ENCODE results near the gene FOXP1. TPM values are rescaled to one million over a fixed set of nuclear protein-coding genes. Genes with fewer than 3 reads are reported as not detected.

The FOXP1 gene
- total RNA-seq, 1 donor from 2014 or later = 33.2 TPM

DNA sequence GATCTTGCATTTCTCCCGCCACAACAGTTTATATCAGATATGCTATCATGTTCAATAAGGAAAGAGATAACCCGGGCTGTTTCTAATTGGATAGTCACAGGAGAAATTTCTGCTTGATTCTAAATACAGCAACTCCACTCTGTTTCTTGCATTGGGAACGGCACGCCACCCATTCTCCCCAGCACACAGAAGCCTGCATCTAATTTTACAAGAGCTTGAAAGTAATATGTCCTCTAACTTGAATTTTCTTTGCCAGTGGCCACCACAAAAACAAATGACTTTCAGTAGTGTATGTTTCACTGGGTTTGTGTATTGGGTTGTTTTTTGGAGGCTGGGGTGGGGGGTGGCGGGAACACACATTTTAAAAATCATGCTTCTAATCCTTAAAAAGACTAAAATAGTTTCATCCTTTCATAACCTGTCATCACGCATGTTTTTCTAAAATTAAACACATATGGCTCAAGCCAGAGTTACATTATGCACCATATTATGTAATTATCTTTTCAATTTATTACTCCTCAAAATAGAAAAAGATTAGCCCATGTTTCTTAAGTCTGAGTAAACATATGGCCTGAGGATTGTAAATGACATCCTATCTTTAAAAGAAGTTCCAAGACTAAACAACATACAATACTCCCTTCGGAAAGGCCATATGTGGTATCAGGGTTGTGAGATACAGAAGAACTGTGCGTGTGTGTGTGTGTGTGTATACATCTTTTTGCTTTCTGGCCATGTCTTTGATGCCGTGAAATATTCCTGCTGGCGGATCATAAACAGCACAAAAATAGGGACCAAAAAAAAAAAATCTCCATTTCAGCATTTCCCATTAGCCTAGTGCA, 176.3 kb downstream of the FOXP1 start:
- no peak for FAIRE-seq
- TF ChIP-seq, protein P1, sequence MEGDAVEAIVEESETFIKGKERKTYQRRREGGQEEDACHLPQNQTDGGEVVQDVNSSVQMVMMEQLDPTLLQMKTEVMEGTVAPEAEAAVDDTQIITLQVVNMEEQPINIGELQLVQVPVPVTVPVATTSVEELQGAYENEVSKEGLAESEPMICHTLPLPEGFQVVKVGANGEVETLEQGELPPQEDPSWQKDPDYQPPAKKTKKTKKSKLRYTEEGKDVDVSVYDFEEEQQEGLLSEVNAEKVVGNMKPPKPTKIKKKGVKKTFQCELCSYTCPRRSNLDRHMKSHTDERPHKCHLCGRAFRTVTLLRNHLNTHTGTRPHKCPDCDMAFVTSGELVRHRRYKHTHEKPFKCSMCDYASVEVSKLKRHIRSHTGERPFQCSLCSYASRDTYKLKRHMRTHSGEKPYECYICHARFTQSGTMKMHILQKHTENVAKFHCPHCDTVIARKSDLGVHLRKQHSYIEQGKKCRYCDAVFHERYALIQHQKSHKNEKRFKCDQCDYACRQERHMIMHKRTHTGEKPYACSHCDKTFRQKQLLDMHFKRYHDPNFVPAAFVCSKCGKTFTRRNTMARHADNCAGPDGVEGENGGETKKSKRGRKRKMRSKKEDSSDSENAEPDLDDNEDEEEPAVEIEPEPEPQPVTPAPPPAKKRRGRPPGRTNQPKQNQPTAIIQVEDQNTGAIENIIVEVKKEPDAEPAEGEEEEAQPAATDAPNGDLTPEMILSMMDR (IDR thresholded peaks at IDR 0.05; ENCODE audit: insufficient read depth, low read length, severe bottlenecking) = no peak

DNA sequence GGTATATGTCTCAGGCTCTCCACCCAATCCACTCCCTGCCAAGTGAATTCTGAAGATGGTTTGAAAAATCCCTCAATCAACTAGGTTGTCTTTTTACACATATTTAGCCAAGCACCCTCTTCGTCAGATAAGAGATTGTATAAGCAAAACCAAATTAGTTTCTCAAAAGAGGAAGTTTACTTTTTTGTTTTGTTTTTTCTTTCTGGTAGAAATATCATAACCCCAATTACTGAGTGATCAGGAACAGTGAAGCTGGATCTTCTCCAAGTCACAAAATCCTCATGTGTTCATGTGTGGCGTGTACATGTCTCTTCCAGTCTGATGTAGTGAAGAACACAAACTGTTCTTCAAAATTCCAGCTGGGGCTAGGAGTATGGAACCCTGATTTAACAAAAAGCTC, 180.6 kb downstream of the FOXP1 start:
- no peak overlapping the region for H3K4me3 ChIP-seq (ENCODE audit: low read depth, low read length)
- DNase-seq (ENCODE audit: low read depth) (no peak), FAIRE-seq (no peak)
- TF ChIP-seq, protein P1 (IDR thresholded peaks at IDR 0.05; ENCODE audit: insufficient read depth, low read length, severe bottlenecking) = no peak
- no peaks in the 10 kb centered on the region for H3K27me3 ChIP-seq (ENCODE audit: control insufficient read depth, insufficient read depth, low read length)
- H3K36me3 ChIP-seq (ENCODE audit: control insufficient read depth, insufficient read depth, low read length) = no peaks in the 10 kb centered on the region

More for the DNA sequence above, 176.3 kb downstream of the FOXP1 start:
- H3K36me3 ChIP-seq (ENCODE audit: control insufficient read depth, insufficient read depth, low read length) = no peaks in the 10 kb centered on the region
- no peak overlapping the region for H3K4me3 ChIP-seq (ENCODE audit: low read depth, low read length)
- no peak for DNase-seq (ENCODE audit: low read depth)
- no peaks in the 10 kb centered on the region for H3K27me3 ChIP-seq (ENCODE audit: control insufficient read depth, insufficient read depth, low read length)

DNA sequence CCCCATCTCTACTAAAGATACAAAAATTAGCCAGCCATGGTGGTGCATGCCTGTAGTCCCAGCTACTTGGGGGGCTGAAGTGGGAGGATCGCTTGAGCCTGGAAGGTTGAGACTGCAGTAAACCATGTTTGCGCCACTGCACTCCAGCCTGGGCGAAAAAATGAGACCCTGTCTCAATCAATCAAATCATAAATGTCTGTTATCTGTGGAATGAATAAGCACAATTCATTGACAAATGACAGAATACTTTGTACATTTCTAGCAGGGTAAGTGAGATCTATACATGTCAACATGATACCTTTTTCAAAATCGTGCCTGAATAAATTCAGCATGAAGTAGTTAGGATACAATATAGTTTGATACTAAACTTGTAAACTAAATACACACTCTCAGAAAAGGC, 181.2 kb downstream of the FOXP1 start:
- TF ChIP-seq, protein P1 (IDR thresholded peaks at IDR 0.05; ENCODE audit: insufficient read depth, low read length, severe bottlenecking) = no peak
- H3K27me3 ChIP-seq (ENCODE audit: control insufficient read depth, insufficient read depth, low read length) = no peaks in the 10 kb centered on the region
- no peak for DNase-seq (ENCODE audit: low read depth)
- H3K4me3 ChIP-seq (ENCODE audit: low read depth, low read length) = no peak overlapping the region
- no peak for FAIRE-seq
- no peaks in the 10 kb centered on the region for H3K36me3 ChIP-seq (ENCODE audit: control insufficient read depth, insufficient read depth, low read length)

DNA sequence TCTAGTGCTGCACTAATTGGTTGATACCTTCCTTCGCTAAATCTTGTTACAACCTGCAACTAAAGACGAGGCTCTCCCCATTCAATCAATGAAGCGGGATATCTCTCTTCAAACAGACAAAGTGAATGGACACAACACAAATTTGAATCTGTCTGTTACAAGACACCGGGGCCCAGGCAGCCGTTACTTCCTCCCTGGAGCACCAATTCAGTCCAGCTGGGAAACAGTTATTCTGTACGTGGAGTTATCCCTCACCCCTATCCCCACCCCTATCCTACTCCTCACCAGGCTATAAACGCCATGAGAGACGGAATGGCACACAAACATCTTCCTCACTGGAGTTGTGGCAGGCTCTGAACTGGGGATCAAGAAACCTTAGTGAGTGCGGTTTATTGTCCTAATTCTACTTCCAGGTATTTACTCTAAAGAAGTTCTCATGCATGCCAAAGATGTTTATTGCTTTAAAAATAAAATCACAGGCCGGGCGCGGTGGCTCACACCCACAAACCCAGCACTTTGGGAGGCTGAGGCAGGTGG, 181.8 kb downstream of the FOXP1 start:
- Histone ChIP-seq H3K36me3 (ENCODE audit: control insufficient read depth, insufficient read depth, low read length) (no peaks in the 10 kb centered on the region), H3K4me3 (ENCODE audit: low read depth, low read length) (no peak overlapping the region), H3K27me3 (ENCODE audit: control insufficient read depth, insufficient read depth, low read length) (no peaks in the 10 kb centered on the region)
- no peak for DNase-seq (ENCODE audit: low read depth)
- TF ChIP-seq, protein P1 (IDR thresholded peaks at IDR 0.05; ENCODE audit: insufficient read depth, low read length, severe bottlenecking) = no peak
- no peak for FAIRE-seq

DNA sequence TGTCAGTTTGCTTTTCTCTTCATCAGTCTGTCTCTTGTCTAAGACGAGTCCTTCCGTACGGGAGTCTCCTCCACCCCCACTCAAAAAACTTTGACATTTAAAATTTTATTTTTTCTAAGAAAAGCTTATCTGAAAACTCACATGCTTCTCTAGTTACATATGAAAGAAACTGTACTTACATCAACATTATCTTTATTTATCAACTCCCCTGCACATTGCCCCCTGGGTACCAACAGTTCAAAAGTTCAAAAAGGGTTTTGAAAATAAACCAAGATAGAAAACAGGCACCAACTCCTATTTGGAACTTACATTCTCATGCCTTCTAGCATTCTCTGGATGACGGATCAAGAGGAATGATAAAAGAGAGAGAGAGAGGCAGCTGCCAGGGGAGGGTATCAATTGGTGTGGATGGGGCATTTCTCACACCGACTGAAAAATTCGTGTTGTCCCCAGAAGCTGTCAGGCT, 182.5 kb downstream of the FOXP1 start:
- TF ChIP-seq, protein P1 (IDR thresholded peaks at IDR 0.05; ENCODE audit: insufficient read depth, low read length, severe bottlenecking) = no peak

More for the DNA sequence above, 182.5 kb downstream of the FOXP1 start:
- no peak overlapping the region for H3K4me3 ChIP-seq (ENCODE audit: low read depth, low read length)
- DNase-seq (ENCODE audit: low read depth) (no peak), FAIRE-seq (no peak)
- no peaks in the 10 kb centered on the region for H3K36me3 ChIP-seq (ENCODE audit: control insufficient read depth, insufficient read depth, low read length)
- no peaks in the 10 kb centered on the region for H3K27me3 ChIP-seq (ENCODE audit: control insufficient read depth, insufficient read depth, low read length)

All from bronchial epithelial cell (primary cell).